Measurements from ENCODE around the gene RIPOR2. TPM values are rescaled to one million over a fixed set of nuclear protein-coding genes. Genes with fewer than 3 reads are reported as not detected.

Gene RIPOR2
- total RNA-seq, 1 donor from 2014 or later = 9.9 TPM

DNA sequence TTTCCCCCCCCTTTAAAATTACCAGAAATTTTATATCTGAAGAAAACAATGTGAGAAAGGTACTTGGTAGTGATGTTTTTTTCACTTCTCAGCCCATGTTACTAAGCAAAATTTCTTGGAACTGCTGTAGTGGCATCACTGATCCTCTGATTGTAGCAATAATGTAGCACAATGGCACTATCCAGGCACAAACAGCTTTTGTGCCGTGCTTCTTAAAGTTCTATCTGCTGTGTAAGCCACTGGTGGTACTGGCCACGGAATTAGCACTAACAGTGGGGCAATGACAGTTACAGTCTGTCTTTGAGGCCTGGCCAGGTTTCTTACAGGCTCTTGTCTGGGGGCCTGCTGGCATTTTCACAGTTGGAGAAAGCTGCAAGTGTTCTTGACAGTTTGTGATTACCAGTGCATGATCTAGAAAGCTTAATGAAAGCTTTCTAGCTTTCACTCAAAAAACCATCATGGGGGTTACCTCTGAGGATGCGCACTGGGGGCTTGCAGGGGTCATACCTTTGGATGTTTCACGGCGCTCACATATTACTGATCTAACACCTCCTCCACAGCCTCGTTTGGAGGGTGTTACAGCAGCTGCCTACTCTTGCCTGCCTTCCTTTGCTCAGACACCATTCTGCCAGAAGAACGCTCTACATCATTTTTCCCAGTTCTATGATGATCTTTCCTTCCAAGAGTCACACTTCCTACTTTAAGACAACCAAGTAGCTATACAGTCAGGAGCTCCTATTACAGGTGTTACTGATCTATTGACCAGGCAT, 78.7 kb downstream of the RIPOR2 start:
- H3K27ac ChIP-seq (ENCODE audit: low read depth, low read length) = no peak overlapping the region
- no peaks in the 10 kb centered on the region for H3K27me3 ChIP-seq (ENCODE audit: control insufficient read depth in 3 of 3, insufficient read depth in 3 of 3, low read length in 3 of 3)
- H3K4me3 ChIP-seq (ENCODE audit: low read length in 3 of 3) = no peak overlapping the region
- peak overlapping the region in 1 of 3 donors; percentile 9 for H3K9ac ChIP-seq (ENCODE audit: low read depth in 1 of 3, low read length in 3 of 3)
- H3K36me3 ChIP-seq (ENCODE audit: control insufficient read depth in 3 of 3, insufficient read depth in 3 of 3, low read length in 3 of 3) = peaks cover 20 to 44% (median 26%) of the 10 kb centered on the region in 3 donors
- H3K4me1 ChIP-seq (ENCODE audit: control insufficient read depth in 3 of 3, insufficient read depth in 3 of 3, low read length in 3 of 3) = peaks cover 3 to 6% (median 5%) of the 10 kb centered on the region in 3 donors
- H3K9me3 ChIP-seq (ENCODE audit: control insufficient read depth in 3 of 3, low read length in 3 of 3) = no peaks in the 10 kb centered on the region

DNA sequence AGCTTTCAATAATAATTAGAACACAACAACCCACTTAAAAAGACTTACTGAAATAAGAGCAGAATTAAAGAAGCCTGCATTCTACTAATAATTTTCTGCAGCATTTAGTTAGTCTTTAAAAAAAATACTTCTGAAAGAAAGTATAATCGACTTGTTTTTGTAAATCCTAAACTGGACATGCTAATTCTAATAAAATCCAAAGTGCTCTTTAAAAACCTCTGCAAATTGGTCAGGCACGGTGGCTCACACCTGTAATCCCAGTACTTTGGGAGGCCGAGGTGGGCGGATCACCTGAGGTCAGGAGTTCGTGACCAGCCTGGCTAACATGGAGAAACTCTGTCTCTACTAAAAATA, 79.5 kb downstream of the RIPOR2 start:
- no peak overlapping the region for H3K4me3 ChIP-seq (ENCODE audit: low read length in 3 of 3)
- H3K9me3 ChIP-seq (ENCODE audit: control insufficient read depth in 3 of 3, low read length in 3 of 3) = no peaks in the 10 kb centered on the region
- no peak overlapping the region for H3K9ac ChIP-seq (ENCODE audit: low read depth in 1 of 3, low read length in 3 of 3)
- H3K27ac ChIP-seq (ENCODE audit: low read depth, low read length) = no peak overlapping the region
- H3K27me3 ChIP-seq (ENCODE audit: control insufficient read depth in 3 of 3, insufficient read depth in 3 of 3, low read length in 3 of 3) = no peaks in the 10 kb centered on the region
- H3K36me3 ChIP-seq (ENCODE audit: control insufficient read depth in 3 of 3, insufficient read depth in 3 of 3, low read length in 3 of 3) = peaks cover 21 to 38% (median 25%) of the 10 kb centered on the region in 3 donors
- H3K4me1 ChIP-seq (ENCODE audit: control insufficient read depth in 3 of 3, insufficient read depth in 3 of 3, low read length in 3 of 3) = peaks cover 3 to 6% (median 5%) of the 10 kb centered on the region in 3 donors

DNA sequence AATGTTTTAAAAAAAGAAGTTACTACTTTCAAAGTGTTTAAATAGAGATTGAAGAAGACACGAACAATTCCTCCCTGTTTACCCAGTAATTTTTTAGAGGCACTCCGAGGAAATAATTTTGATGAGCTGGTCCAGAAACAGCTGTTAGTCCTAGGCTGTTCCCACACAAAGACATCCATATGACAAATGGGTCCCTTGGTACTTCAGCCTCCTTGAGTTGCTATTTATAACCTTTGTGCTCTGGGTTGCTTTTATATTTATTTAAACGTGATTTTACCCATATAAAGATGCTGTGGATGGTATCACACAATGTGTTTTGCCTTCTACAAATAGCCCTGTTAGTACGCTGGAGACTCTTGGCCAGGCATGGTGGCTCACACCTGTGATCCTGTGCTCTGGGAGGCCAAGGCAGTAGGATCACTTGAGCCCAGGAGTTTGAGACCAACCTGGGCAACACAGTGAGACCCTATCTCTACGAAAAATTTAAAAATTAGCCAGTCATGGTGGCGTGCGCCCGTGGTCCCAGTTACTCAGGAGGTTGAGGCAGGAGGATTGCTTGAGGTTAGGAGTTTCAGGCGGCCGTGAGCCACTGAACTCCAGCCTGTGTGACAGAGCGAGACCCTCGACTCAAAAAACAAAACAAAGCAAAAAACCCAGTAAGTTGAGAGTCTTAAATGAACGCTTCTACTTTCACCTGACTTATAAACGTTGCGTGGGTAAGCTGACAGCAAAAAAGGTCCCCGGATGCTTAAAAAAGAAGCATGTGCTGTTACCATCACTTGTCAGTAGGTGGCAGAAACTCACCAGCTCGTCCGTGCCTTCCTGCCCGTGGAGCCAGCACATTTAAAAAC, 80.1 kb downstream of the RIPOR2 start:
- H3K9me3 ChIP-seq (ENCODE audit: control insufficient read depth in 3 of 3, low read length in 3 of 3) = no peaks in the 10 kb centered on the region
- H3K4me3 ChIP-seq (ENCODE audit: low read length in 3 of 3) = no peak overlapping the region
- H3K9ac ChIP-seq (ENCODE audit: low read depth in 1 of 3, low read length in 3 of 3) = no peak overlapping the region
- no peaks in the 10 kb centered on the region for H3K27me3 ChIP-seq (ENCODE audit: control insufficient read depth in 3 of 3, insufficient read depth in 3 of 3, low read length in 3 of 3)
- H3K36me3 ChIP-seq (ENCODE audit: control insufficient read depth in 3 of 3, insufficient read depth in 3 of 3, low read length in 3 of 3) = peaks cover 16 to 33% (median 25%) of the 10 kb centered on the region in 3 donors
- peaks cover 3 to 6% (median 5%) of the 10 kb centered on the region in 3 donors for H3K4me1 ChIP-seq (ENCODE audit: control insufficient read depth in 3 of 3, insufficient read depth in 3 of 3, low read length in 3 of 3)
- no peak overlapping the region for H3K27ac ChIP-seq (ENCODE audit: low read depth, low read length)

DNA sequence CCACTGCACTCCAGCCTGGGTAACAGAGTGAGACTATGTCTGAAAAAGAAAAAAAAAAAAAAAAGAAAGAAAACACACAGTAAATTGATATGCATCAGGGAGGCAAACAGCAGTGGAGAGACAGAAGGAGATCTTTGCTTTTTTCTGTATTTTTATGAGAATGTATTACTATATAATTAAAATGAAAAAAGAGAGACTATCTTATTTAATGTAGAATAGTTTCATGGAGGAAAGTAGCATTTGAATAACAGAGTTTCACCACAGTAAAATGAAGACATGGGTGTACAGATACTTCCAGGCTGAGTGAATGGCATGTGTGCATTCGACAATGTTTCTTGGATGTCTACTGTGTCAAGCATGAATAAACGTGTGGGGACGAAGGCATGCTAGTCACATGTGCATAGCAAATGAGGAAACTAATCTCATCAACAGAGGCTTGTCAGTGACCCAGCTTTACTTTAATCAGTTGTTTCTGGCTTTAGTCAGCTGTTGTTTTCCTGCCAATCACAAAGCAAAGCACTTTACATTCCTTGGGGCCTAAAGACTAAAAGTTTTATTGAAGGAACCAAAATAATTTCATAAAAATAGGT, 81.6 kb downstream of the RIPOR2 start:
- no peaks in the 10 kb centered on the region for H3K27me3 ChIP-seq (ENCODE audit: control insufficient read depth in 3 of 3, insufficient read depth in 3 of 3, low read length in 3 of 3)
- H3K36me3 ChIP-seq (ENCODE audit: control insufficient read depth in 3 of 3, insufficient read depth in 3 of 3, low read length in 3 of 3) = peaks cover 13 to 32% (median 28%) of the 10 kb centered on the region in 3 donors
- H3K27ac ChIP-seq (ENCODE audit: low read depth, low read length) = no peak overlapping the region
- no peak overlapping the region for H3K9ac ChIP-seq (ENCODE audit: low read depth in 1 of 3, low read length in 3 of 3)
- no peak overlapping the region for H3K4me3 ChIP-seq (ENCODE audit: low read length in 3 of 3)
- no peaks in the 10 kb centered on the region for H3K9me3 ChIP-seq (ENCODE audit: control insufficient read depth in 3 of 3, low read length in 3 of 3)
- H3K4me1 ChIP-seq (ENCODE audit: control insufficient read depth in 3 of 3, insufficient read depth in 3 of 3, low read length in 3 of 3) = peaks cover 3 to 6% (median 5%) of the 10 kb centered on the region in 3 donors

DNA sequence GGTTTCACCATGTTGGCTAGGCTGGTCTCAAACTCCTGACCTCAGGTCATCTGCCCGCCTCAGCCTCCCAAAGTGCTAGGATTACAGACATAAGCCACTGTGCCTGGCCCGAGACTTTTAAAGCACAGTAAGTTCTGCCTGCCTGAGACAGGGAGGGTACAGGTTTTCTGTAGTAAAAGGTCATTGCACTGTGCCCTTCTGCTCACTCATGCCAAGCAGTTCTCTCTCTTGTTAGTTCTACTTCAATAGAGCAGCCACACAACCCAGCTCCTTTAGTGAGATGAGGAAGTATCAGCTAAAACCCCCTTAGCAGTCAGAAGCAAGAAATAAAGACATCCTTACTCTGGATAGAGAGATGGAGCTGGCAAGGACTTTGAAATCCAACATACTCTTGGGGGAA, 84.7 kb downstream of the RIPOR2 start:
- Histone ChIP-seq H3K9me3 (ENCODE audit: control insufficient read depth in 3 of 3, low read length in 3 of 3) (no peaks in the 10 kb centered on the region), H3K4me3 (ENCODE audit: low read length in 3 of 3) (no peak overlapping the region), H3K4me1 (ENCODE audit: control insufficient read depth in 3 of 3, insufficient read depth in 3 of 3, low read length in 3 of 3) (peaks cover 0 to 5% (median 3%) of the 10 kb centered on the region in 3 donors), H3K36me3 (ENCODE audit: control insufficient read depth in 3 of 3, insufficient read depth in 3 of 3, low read length in 3 of 3) (peaks cover 28 to 37% (median 36%) of the 10 kb centered on the region in 3 donors), H3K27me3 (ENCODE audit: control insufficient read depth in 3 of 3, insufficient read depth in 3 of 3, low read length in 3 of 3) (no peaks in the 10 kb centered on the region), H3K27ac (ENCODE audit: low read depth, low read length) (no peak overlapping the region), H3K9ac (ENCODE audit: low read depth in 1 of 3, low read length in 3 of 3) (no peak overlapping the region)

DNA sequence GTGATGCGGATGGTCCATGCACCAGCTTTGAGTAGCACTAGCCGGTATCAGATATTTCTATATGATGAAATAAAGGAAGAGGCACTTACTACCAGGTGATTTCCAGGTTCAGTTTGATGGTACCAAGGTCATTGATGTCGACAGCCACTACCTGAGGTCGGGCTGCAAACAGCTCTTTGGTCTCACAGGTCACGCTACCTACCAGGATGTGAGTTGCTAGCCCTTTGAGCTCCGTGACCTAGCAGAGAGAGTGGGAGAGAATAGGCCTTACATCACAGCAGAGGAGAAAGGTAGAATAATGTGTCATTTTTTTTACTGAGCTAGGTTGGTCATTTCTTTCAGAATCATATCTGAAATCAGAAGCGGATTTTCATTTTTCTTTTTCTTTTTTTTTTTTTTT, 86.0 kb downstream of the RIPOR2 start:
- no peak overlapping the region for H3K9ac ChIP-seq (ENCODE audit: low read depth in 1 of 3, low read length in 3 of 3)
- no peaks in the 10 kb centered on the region for H3K4me1 ChIP-seq (ENCODE audit: control insufficient read depth in 3 of 3, insufficient read depth in 3 of 3, low read length in 3 of 3)
- no peak overlapping the region for H3K4me3 ChIP-seq (ENCODE audit: low read length in 3 of 3)
- no peak overlapping the region for H3K27ac ChIP-seq (ENCODE audit: low read depth, low read length)
- no peaks in the 10 kb centered on the region for H3K27me3 ChIP-seq (ENCODE audit: control insufficient read depth in 3 of 3, insufficient read depth in 3 of 3, low read length in 3 of 3)
- peaks cover 32 to 42% (median 40%) of the 10 kb centered on the region in 3 donors for H3K36me3 ChIP-seq (ENCODE audit: control insufficient read depth in 3 of 3, insufficient read depth in 3 of 3, low read length in 3 of 3)
- H3K9me3 ChIP-seq (ENCODE audit: control insufficient read depth in 3 of 3, low read length in 3 of 3) = no peaks in the 10 kb centered on the region

DNA sequence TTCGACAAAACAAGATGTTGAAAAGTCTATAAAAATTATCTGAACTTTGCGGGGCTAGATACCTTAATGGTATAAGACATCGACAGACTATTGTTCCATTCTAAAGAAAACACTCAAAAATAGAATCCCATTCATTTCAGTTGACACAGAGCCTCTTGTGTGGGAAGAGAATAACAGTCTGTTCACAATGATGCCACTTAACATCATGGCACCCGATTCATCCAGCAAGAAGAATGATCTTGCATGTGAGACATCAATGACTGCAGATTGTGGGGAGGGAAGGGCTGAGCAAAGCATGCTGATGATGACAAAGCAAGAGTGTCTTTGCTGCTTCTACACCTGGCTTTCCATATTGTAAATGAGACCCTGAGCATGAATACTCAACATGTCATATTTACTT, 87.3 kb downstream of the RIPOR2 start:
- Histone ChIP-seq H3K27ac (ENCODE audit: low read depth, low read length) (no peak overlapping the region), H3K27me3 (ENCODE audit: control insufficient read depth in 3 of 3, insufficient read depth in 3 of 3, low read length in 3 of 3) (no peaks in the 10 kb centered on the region), H3K9me3 (ENCODE audit: control insufficient read depth in 3 of 3, low read length in 3 of 3) (no peaks in the 10 kb centered on the region), H3K4me1 (ENCODE audit: control insufficient read depth in 3 of 3, insufficient read depth in 3 of 3, low read length in 3 of 3) (no peaks in the 10 kb centered on the region), H3K9ac (ENCODE audit: low read depth in 1 of 3, low read length in 3 of 3) (no peak overlapping the region), H3K4me3 (ENCODE audit: low read length in 3 of 3) (no peak overlapping the region), H3K36me3 (ENCODE audit: control insufficient read depth in 3 of 3, insufficient read depth in 3 of 3, low read length in 3 of 3) (peaks cover 32 to 42% (median 36%) of the 10 kb centered on the region in 3 donors)

DNA sequence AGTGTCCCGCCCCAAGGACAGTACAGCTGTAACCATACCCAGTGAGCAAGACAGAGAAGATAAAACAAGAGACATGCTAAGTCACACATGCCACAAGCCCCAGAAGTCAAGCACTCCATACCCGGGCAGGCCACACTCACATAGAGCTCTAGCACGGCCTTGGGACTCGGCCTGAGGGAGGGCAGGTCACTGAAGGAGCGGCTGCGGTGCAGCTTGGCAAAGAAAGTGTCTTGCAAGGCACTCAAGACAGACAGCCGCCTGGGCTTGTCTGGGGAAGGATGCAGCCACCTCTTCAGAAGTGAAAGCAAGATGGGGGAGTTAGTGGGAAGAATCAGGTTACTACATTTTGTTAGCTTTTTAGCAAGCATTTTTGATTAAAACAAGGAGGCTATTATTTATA, 88.4 kb downstream of the RIPOR2 start:
- Histone ChIP-seq H3K9me3 (ENCODE audit: control insufficient read depth in 3 of 3, low read length in 3 of 3) (no peaks in the 10 kb centered on the region), H3K27ac (ENCODE audit: low read depth, low read length) (no peak overlapping the region), H3K4me3 (ENCODE audit: low read length in 3 of 3) (no peak overlapping the region), H3K27me3 (ENCODE audit: control insufficient read depth in 3 of 3, insufficient read depth in 3 of 3, low read length in 3 of 3) (no peaks in the 10 kb centered on the region), H3K9ac (ENCODE audit: low read depth in 1 of 3, low read length in 3 of 3) (no peak overlapping the region), H3K36me3 (ENCODE audit: control insufficient read depth in 3 of 3, insufficient read depth in 3 of 3, low read length in 3 of 3) (peaks cover 34 to 49% (median 40%) of the 10 kb centered on the region in 3 donors), H3K4me1 (ENCODE audit: control insufficient read depth in 3 of 3, insufficient read depth in 3 of 3, low read length in 3 of 3) (no peaks in the 10 kb centered on the region)

DNA sequence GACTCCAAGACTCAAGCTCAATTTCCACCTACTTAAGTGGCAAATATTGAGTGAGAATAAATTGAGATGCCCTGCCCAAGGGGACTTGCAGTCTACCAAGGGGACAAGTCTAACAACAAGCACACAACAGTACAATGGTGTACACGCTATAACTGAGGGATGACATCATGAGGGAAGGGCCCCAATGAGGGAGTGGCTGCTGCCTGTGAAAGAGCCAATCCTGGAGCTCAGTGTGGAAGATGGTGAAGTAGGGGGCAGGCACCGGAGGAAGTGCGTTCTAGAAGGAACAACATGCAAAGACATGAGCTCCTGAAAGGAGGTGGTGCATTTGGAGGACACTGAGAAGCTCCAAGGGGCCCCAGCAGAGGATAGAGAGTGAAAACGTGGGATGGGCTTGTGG, 90.2 kb downstream of the RIPOR2 start:
- Histone ChIP-seq H3K27me3 (ENCODE audit: control insufficient read depth in 3 of 3, insufficient read depth in 3 of 3, low read length in 3 of 3) (no peaks in the 10 kb centered on the region), H3K4me1 (ENCODE audit: control insufficient read depth in 3 of 3, insufficient read depth in 3 of 3, low read length in 3 of 3) (no peaks in the 10 kb centered on the region), H3K9ac (ENCODE audit: low read depth in 1 of 3, low read length in 3 of 3) (no peak overlapping the region), H3K27ac (ENCODE audit: low read depth, low read length) (no peak overlapping the region), H3K36me3 (ENCODE audit: control insufficient read depth in 3 of 3, insufficient read depth in 3 of 3, low read length in 3 of 3) (peaks cover 36 to 43% (median 41%) of the 10 kb centered on the region in 3 donors), H3K9me3 (ENCODE audit: control insufficient read depth in 3 of 3, low read length in 3 of 3) (no peaks in the 10 kb centered on the region), H3K4me3 (ENCODE audit: low read length in 3 of 3) (no peak overlapping the region)
